SK-N-SH treated with all-trans-retinoic acid at 6 μM for 48 hours (cell line): ENCODE results near the gene HSF4.

Experiments
- ATAC-seq: fragments of 200-7000 bp; cut with Tn5 transposase; 3 replicates; pipeline ENCODE4 v1.9.1; 2020; ENCODE audit warnings: mild to moderate bottlenecking, moderate library complexity
- ARNTL ChIP-seq: fragments of 450-650 bp; formaldehyde crosslinking; IDR thresholded peaks from 2 replicates; pipeline ENCODE4 v1.5.0; 2020; ENCODE audit warnings: low read depth, mild to moderate bottlenecking, moderate library complexity, borderline replicate concordance
- BACH2 ChIP-seq: fragments of 250-450 bp; sonication (Bioruptor Pico); IDR thresholded peaks from 2 replicates; pipeline ENCODE4 v1.9.0; 2021; ENCODE audit warnings: mild to moderate bottlenecking, borderline replicate concordance
- CREB5 ChIP-seq: fragments of 250-450 bp; sonication (Bioruptor Pico); IDR thresholded peaks from 2 replicates; pipeline ENCODE4 v1.5.1; 2020; ENCODE audit warnings: low read depth, mild to moderate bottlenecking, moderate library complexity
- CSDC2 ChIP-seq: fragments of 250-450 bp; sonication (Bioruptor Pico); IDR thresholded peaks from 2 replicates; pipeline ENCODE4 v1.5.0; 2020; ENCODE audit warnings: mild to moderate bottlenecking, moderate library complexity
- CSRNP3 ChIP-seq: fragments of 250-450 bp; sonication (Bioruptor Pico); IDR thresholded peaks from 2 replicates; pipeline ENCODE4 v1.5.1; 2021; ENCODE audit warnings: mild to moderate bottlenecking, moderate library complexity
- ESRRG ChIP-seq: fragments of 250-450 bp; sonication (Bioruptor Pico); IDR thresholded peaks from 2 replicates; pipeline ENCODE4 v1.6.1; 2021; ENCODE audit warnings: mild to moderate bottlenecking
- GLIS3 ChIP-seq: fragments of 250-450 bp; sonication (Bioruptor Pico); IDR thresholded peaks from 2 replicates; pipeline ENCODE4 v1.5.0; 2020; ENCODE audit warnings: mild to moderate bottlenecking, moderate library complexity
- ISL1 ChIP-seq: fragments of 250-450 bp; sonication (Bioruptor Pico); IDR thresholded peaks from 2 replicates; pipeline ENCODE4 v2.1.2; 2022; ENCODE audit warnings: mild to moderate bottlenecking, moderate library complexity
- OSR1 ChIP-seq: fragments of 250-450 bp; sonication (Bioruptor Pico); IDR thresholded peaks from 2 replicates; pipeline ENCODE4 v1.8.0; 2022; ENCODE audit warnings: moderate library complexity, mild to moderate bottlenecking, inconsistent platforms
- PATZ1 ChIP-seq: fragments of 250-450 bp; sonication (Bioruptor Pico); IDR thresholded peaks from 2 replicates; pipeline ENCODE4 v1.8.0; 2020; ENCODE audit warnings: mild to moderate bottlenecking, moderate library complexity, borderline replicate concordance
- PPARA ChIP-seq: fragments of 250-450 bp; sonication (Bioruptor Pico); IDR thresholded peaks from 2 replicates; pipeline ENCODE4 v1.5.0; 2020; ENCODE audit warnings: mild to moderate bottlenecking, borderline replicate concordance
- RARB ChIP-seq: fragments of 250-450 bp; sonication (Bioruptor Pico); IDR thresholded peaks from 2 replicates; pipeline ENCODE4 v1.8.0; 2021; ENCODE audit warnings: mild to moderate bottlenecking, moderate library complexity
- SNAI2 ChIP-seq: fragments of 250-450 bp; sonication (Bioruptor Pico); IDR thresholded peaks from 2 replicates; pipeline ENCODE4 v1.5.0; 2020; ENCODE audit warnings: mild to moderate bottlenecking, moderate library complexity
- TCF4 ChIP-seq: fragments of 250-450 bp; sonication (Bioruptor Pico); IDR thresholded peaks from 2 replicates; pipeline ENCODE4 v1.8.0; 2021; ENCODE audit warnings: mild to moderate bottlenecking, moderate library complexity, borderline replicate concordance
- TOX ChIP-seq: fragments of 250-450 bp; sonication (Bioruptor Pico); IDR thresholded peaks from 2 replicates; pipeline ENCODE4 v1.8.0; 2021; ENCODE audit warnings: mild to moderate bottlenecking, moderate library complexity, borderline replicate concordance
- ZC3H10 ChIP-seq: fragments of 250-450 bp; sonication (Bioruptor Pico); IDR thresholded peaks from 2 replicates; pipeline ENCODE4 v1.5.1; 2021; ENCODE audit warnings: mild to moderate bottlenecking, moderate library complexity
- ZNF565 ChIP-seq: fragments of 450-650 bp; formaldehyde crosslinking; conservative IDR thresholded peaks from 2 replicates; pipeline ENCODE4 v1.5.0; 2020; ENCODE audit warnings: low read depth, mild to moderate bottlenecking, moderate library complexity
- ZNF70 ChIP-seq: fragments of 450-650 bp; formaldehyde crosslinking; IDR thresholded peaks from 2 replicates; pipeline ENCODE4 v1.5.0; 2020; ENCODE audit warnings: mild to moderate bottlenecking, moderate library complexity
- ZNF8 ChIP-seq: fragments of 450-650 bp; formaldehyde crosslinking; IDR thresholded peaks from 2 replicates; pipeline ENCODE4 v1.5.0; 2020; ENCODE audit warnings: mild to moderate bottlenecking, moderate library complexity
- TF ChIP-seq, protein P1 (sequence below): fragments of 250-450 bp; sonication (Bioruptor Pico); IDR thresholded peaks from 2 replicates; pipeline ENCODE4 v1.5.0; 2020; ENCODE audit warnings: mild to moderate bottlenecking, moderate library complexity
- TF ChIP-seq, protein P2 (sequence below): fragments of 250-450 bp; sonication (Bioruptor Pico); IDR thresholded peaks from 2 replicates; pipeline ENCODE4 v1.8.0; 2021; ENCODE audit warnings: low read depth, mild to moderate bottlenecking, moderate library complexity, borderline replicate concordance

The HSF4 gene

GRCh38 chr16:67163999-67164558, 466 bp upstream of the HSF4 start:
- no peak; the same call in 1 of the 3 replicates for ATAC-seq
- TF ChIP-seq CREB5 (CRISPR knock-in tag): no peak
- no peak for TF ChIP-seq PPARA (CRISPR knock-in tag)
- TF ChIP-seq SNAI2 (CRISPR knock-in tag): no peak
- no peak for TF ChIP-seq ISL1
- TF ChIP-seq RARB (CRISPR knock-in tag): no peak
- TF ChIP-seq OSR1 (CRISPR knock-in tag): no peak

DNA sequence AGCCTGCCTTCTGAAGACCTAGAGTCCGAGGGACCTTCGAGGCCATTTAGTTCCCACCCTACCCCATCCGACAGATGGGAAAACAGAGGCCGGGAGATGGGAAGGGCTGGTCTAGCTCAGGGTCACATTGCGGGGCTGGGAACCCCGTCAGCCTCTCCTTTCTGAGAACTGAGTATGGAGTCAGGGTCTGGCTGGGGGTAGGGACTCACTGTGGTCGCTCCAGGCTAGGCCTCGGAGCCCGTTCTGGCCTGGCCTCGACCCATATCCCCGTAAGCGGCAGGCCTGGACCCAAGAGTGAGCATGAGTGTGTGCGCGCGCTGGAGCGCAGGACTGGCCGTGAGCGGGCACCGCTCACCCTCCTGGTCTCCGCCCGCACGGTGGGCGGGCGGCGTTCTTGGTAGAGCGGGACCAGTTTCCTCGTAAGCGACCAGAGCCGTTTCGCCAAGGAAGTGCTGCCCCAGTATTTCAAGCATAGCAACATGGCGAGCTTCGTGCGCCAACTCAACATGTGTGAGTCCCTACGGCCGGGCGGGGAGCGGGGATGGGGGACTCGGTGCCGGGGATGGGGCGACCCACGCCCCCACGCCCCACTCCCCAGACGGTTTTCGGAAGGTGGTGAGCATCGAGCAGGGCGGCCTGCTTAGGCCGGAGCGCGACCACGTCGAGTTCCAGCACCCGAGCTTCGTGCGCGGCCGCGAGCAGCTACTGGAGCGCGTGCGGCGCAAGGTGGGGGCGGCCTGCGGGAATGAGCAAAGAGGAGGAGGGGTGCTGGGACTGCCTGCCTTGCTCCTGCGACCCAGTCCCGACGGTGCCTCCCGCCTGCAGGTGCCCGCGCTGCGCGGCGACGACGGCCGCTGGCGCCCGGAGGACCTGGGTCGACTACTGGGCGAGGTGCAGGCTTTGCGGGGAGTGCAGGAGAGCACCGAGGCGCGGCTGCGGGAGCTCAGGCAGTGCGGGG, 855 bp downstream of the HSF4 start:
- no peak for ATAC-seq
- TF ChIP-seq ZNF565: no peak
- TF ChIP-seq OSR1 (CRISPR knock-in tag): no peak
- TF ChIP-seq BACH2 (CRISPR knock-in tag): no peak
- no peak for TF ChIP-seq CREB5 (CRISPR knock-in tag)
- TF ChIP-seq TOX (CRISPR knock-in tag): no peak
- no peak for TF ChIP-seq ESRRG (CRISPR knock-in tag)
- no peak for TF ChIP-seq ISL1
- TF ChIP-seq ZNF70 (CRISPR knock-in tag): no peak
- TF ChIP-seq TCF4 (CRISPR knock-in tag): no peak
- TF ChIP-seq ARNTL: no peak

GRCh38 chr16:67166110-67166547, 1.6 kb downstream of the HSF4 start:
- TF ChIP-seq ZNF70 (CRISPR knock-in tag) (no peak), ZC3H10 (CRISPR knock-in tag) (no peak), OSR1 (CRISPR knock-in tag) (no peak), PPARA (CRISPR knock-in tag) (no peak), BACH2 (CRISPR knock-in tag) (no peak), PATZ1 (CRISPR knock-in tag) (no peak), CSDC2 (no peak), ZNF8 (no peak), CSRNP3 (no peak), TCF4 (CRISPR knock-in tag) (no peak), ISL1 (no peak), ARNTL (no peak), GLIS3 (no peak), ZNF565 (no peak)
- TF ChIP-seq, protein P1, sequence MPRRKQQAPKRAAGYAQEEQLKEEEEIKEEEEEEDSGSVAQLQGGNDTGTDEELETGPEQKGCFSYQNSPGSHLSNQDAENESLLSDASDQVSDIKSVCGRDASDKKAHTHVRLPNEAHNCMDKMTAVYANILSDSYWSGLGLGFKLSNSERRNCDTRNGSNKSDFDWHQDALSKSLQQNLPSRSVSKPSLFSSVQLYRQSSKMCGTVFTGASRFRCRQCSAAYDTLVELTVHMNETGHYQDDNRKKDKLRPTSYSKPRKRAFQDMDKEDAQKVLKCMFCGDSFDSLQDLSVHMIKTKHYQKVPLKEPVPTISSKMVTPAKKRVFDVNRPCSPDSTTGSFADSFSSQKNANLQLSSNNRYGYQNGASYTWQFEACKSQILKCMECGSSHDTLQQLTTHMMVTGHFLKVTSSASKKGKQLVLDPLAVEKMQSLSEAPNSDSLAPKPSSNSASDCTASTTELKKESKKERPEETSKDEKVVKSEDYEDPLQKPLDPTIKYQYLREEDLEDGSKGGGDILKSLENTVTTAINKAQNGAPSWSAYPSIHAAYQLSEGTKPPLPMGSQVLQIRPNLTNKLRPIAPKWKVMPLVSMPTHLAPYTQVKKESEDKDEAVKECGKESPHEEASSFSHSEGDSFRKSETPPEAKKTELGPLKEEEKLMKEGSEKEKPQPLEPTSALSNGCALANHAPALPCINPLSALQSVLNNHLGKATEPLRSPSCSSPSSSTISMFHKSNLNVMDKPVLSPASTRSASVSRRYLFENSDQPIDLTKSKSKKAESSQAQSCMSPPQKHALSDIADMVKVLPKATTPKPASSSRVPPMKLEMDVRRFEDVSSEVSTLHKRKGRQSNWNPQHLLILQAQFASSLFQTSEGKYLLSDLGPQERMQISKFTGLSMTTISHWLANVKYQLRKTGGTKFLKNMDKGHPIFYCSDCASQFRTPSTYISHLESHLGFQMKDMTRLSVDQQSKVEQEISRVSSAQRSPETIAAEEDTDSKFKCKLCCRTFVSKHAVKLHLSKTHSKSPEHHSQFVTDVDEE (CRISPR knock-in tag): no peak
- TF ChIP-seq, protein P2, sequence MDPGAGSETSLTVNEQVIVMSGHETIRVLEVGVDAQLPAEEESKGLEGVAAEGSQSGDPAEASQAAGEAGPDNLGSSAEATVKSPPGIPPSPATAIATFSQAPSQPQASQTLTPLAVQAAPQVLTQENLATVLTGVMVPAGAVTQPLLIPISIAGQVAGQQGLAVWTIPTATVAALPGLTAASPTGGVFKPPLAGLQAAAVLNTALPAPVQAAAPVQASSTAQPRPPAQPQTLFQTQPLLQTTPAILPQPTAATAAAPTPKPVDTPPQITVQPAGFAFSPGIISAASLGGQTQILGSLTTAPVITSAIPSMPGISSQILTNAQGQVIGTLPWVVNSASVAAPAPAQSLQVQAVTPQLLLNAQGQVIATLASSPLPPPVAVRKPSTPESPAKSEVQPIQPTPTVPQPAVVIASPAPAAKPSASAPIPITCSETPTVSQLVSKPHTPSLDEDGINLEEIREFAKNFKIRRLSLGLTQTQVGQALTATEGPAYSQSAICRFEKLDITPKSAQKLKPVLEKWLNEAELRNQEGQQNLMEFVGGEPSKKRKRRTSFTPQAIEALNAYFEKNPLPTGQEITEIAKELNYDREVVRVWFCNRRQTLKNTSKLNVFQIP (CRISPR knock-in tag): no peak
- no peak for ATAC-seq
